Esophagus muscularis mucosa (tissue), 3 donors: Measurements from ENCODE around the gene C12orf42.

ENCODE experiments used
- POLR2A ChIP-seq: fragments of 450-650 bp; IDR thresholded peaks from one replicate; pipeline ENCODE4 v1.6.1; 2017; ENCODE audit warnings: antibody characterized with exemption, moderate library complexity, mild to moderate bottlenecking, low read depth
- POLR2AphosphoS5 ChIP-seq, 2 donors: sonication (generic); formaldehyde crosslinking; IDR thresholded peaks; one replicate each; pipeline ENCODE4 v1.6.1; 2017; ENCODE audit warnings: antibody characterized with exemption in 2 of 2
- TF ChIP-seq, protein P1 (sequence below), 3 experiments: fragments of 200-600 bp in 2 of 3; fragments of 450-650 bp in 1 of 3; sonication (generic) in 2 of 3; IDR thresholded peaks; one replicate each; pipeline ENCODE4 v1.5.1; 2017 to 2019; ENCODE audit warnings: antibody characterized with exemption in 3 of 3, mild to moderate bottlenecking in 2 of 3, moderate library complexity in 1 of 3

DNA sequence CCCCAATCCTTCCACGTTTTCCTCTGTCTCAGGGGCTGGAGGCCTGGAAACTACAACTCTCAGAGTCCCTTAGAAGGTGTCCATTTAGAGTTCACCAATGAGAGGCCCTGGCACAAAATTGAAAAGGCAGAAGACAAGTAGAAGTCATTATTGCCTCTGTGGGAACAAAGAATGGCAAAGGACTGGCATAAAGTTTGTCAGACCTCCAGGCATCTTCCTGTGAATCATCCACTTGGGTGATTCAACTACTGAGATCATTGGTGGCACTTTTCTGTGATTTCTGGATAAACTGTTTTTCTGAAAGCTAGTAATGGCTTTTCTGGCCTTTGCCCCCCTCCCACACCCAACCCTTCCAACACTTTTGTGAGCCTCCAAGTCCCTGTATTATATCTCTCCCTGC lies 42.6 kb upstream of the C12orf42 start:
- TF ChIP-seq, protein P1, sequence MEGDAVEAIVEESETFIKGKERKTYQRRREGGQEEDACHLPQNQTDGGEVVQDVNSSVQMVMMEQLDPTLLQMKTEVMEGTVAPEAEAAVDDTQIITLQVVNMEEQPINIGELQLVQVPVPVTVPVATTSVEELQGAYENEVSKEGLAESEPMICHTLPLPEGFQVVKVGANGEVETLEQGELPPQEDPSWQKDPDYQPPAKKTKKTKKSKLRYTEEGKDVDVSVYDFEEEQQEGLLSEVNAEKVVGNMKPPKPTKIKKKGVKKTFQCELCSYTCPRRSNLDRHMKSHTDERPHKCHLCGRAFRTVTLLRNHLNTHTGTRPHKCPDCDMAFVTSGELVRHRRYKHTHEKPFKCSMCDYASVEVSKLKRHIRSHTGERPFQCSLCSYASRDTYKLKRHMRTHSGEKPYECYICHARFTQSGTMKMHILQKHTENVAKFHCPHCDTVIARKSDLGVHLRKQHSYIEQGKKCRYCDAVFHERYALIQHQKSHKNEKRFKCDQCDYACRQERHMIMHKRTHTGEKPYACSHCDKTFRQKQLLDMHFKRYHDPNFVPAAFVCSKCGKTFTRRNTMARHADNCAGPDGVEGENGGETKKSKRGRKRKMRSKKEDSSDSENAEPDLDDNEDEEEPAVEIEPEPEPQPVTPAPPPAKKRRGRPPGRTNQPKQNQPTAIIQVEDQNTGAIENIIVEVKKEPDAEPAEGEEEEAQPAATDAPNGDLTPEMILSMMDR (IDR thresholded peaks at IDR 0.05): no peak
- TF ChIP-seq POLR2A: no peak
- TF ChIP-seq POLR2AphosphoS5 (IDR thresholded peaks at IDR 0.05): no peak
